ENCODE data around the gene ZNF311.

Gene ZNF311

GRCh38 chr6:28947067-28947765, 57.9 kb downstream of the ZNF311 start:
- no peak overlapping the region for H3K4me3 ChIP-seq (ENCODE audit: low read depth, low read length)
- no peak for DNase-seq (ENCODE audit: low read depth)
- TF ChIP-seq POLR2A (IDR thresholded peaks at IDR 0.05; ENCODE audit: extremely low read depth, insufficient read length) (no peak), MAX (IDR thresholded peaks at IDR 0.05; ENCODE audit: low read depth, low read length) (no peak), MYC (IDR thresholded peaks at IDR 0.05; ENCODE audit: low read depth, low read length) (no peak), CTCF (IDR thresholded peaks at IDR 0.05; ENCODE audit: low read depth, low read length) (no peak)

GRCh38 chr6:28945349-28945748, 59.8 kb downstream of the ZNF311 start:
- TF ChIP-seq MAX (IDR thresholded peaks at IDR 0.05; ENCODE audit: low read depth, low read length), result no peak
- TF ChIP-seq POLR2A (IDR thresholded peaks at IDR 0.05; ENCODE audit: extremely low read depth, insufficient read length), result no peak
- DNase-seq (ENCODE audit: low read depth), result peak; percentile 47
- no peak overlapping the region for H3K4me3 ChIP-seq (ENCODE audit: low read depth, low read length)
